Astrocyte (in vitro differentiated cells and primary cell): Measurements from ENCODE around the gene ACSM2A. TPM values are rescaled to one million over a fixed set of nuclear protein-coding genes. Genes with fewer than 3 reads are reported as not detected.
"Not testable (repeated sequence)": the region's sequence is repeated elsewhere in the genome, so short reads cannot be mapped to it uniquely, and the experiment has no call there.

ENCODE experiments used
- DNase-seq: peaks from one replicate; pipeline ENCODE4 v3.0.0-alpha.2; 2010; ENCODE audit warnings: low read depth
- FAIRE-seq: peaks from 2 replicates; lab custom pipeline; 2011; peaks lifted over from hg19 to GRCh38; lab: Jason Lieb, UNC
- H2AFZ ChIP-seq: 2 replicates; pipeline ENCODE4 v1.6.0; 2012; ENCODE audit warnings: low read depth, low read length, inconsistent platforms
- H3K27ac ChIP-seq: 2 replicates; pipeline ENCODE4 v1.5.1; 2011; ENCODE audit warnings: low read depth, low read length, inconsistent platforms
- H3K27me3 ChIP-seq: 2 replicates; pipeline ENCODE4 v1.6.0; 2011; ENCODE audit warnings: low read length, inconsistent platforms; ENCODE audit not compliant: insufficient read depth
- H3K36me3 ChIP-seq: 2 replicates; pipeline ENCODE4 v1.5.1; 2011; ENCODE audit warnings: low read length, inconsistent platforms; ENCODE audit not compliant: insufficient read depth
- H3K4me1 ChIP-seq: 2 replicates; pipeline ENCODE4 v1.5.1; 2011; ENCODE audit warnings: low read length, inconsistent platforms; ENCODE audit not compliant: insufficient read depth
- H3K4me2 ChIP-seq: 2 replicates; pipeline ENCODE4 v1.6.0; 2012; ENCODE audit warnings: low read length, inconsistent platforms
- H3K4me3 ChIP-seq: 2 replicates; pipeline ENCODE4 v1.5.1; 2011; ENCODE audit warnings: low read depth, mild to moderate bottlenecking, low read length, inconsistent platforms; ENCODE audit not compliant: insufficient read depth
- H3K79me2 ChIP-seq: 2 replicates; pipeline ENCODE4 v1.6.0; 2012; ENCODE audit warnings: mild to moderate bottlenecking, low read length, inconsistent platforms; ENCODE audit not compliant: insufficient read depth
- H3K9ac ChIP-seq: 2 replicates; pipeline ENCODE4 v1.6.0; 2012; ENCODE audit warnings: mild to moderate bottlenecking, low read length, inconsistent platforms
- H3K9me3 ChIP-seq: 2 replicates; pipeline ENCODE4 v1.5.1; 2012; ENCODE audit warnings: low read depth, mild to moderate bottlenecking, low read length, inconsistent platforms; ENCODE audit not compliant: insufficient read depth
- H4K20me1 ChIP-seq: 2 replicates; pipeline ENCODE4 v1.6.0; 2012; ENCODE audit warnings: low read length, inconsistent platforms; ENCODE audit not compliant: insufficient read depth
- H3K27ac Mint-ChIP-seq: one replicate; pipeline ENCODE4 v1.8.0; 2021; ENCODE audit warnings: mild to moderate bottlenecking, mixed read lengths; ENCODE audit not compliant: unreplicated experiment
- H3K27me3 Mint-ChIP-seq: one replicate; pipeline ENCODE4 v1.8.0; 2021; ENCODE audit warnings: low read depth, mixed read lengths; ENCODE audit not compliant: unreplicated experiment
- H3K36me3 Mint-ChIP-seq: one replicate; pipeline ENCODE4 v1.8.0; 2021; ENCODE audit warnings: low read depth, mixed read lengths; ENCODE audit not compliant: unreplicated experiment
- H3K4me1 Mint-ChIP-seq: one replicate; pipeline ENCODE4 v1.8.0; 2021; ENCODE audit warnings: low read depth, mixed read lengths; ENCODE audit not compliant: unreplicated experiment
- H3K4me3 Mint-ChIP-seq: one replicate; pipeline ENCODE4 v1.8.0; 2021; ENCODE audit warnings: mild to moderate bottlenecking, moderate library complexity, mixed read lengths; ENCODE audit not compliant: unreplicated experiment
- H3K9me3 Mint-ChIP-seq: one replicate; pipeline ENCODE4 v1.8.0; 2021; ENCODE audit warnings: mild to moderate bottlenecking, mixed read lengths; ENCODE audit not compliant: unreplicated experiment
- CTCF ChIP-seq: IDR thresholded peaks from 2 replicates; pipeline ENCODE4 v1.5.1; 2011; ENCODE audit warnings: low read depth, mild to moderate bottlenecking, inconsistent platforms, low read length, moderate library complexity; ENCODE audit not compliant: insufficient read depth
- EZH2 ChIP-seq: IDR thresholded peaks from 2 replicates; pipeline ENCODE4 v1.6.1; 2012; ENCODE audit warnings: mild to moderate bottlenecking, low read length, inconsistent platforms; ENCODE audit not compliant: insufficient read depth
- total RNA-seq: library from RNA; stranded (reverse); gene quantifications from 2 replicates; pipeline ENCODE4 v1.2.1, GENCODE V29; 2021

The ACSM2A gene
- total RNA-seq, 1 donor from 2014 or later: 0.14 TPM

GRCh38 chr16:20484726-20485125, 33.4 kb downstream of the ACSM2A start:
- Histone ChIP-seq H3K9ac (no peak overlapping the region), H3K4me2 (no peak overlapping the region), H3K4me3 (no peak overlapping the region), H3K4me1 (no peaks in the 10 kb centered on the region), H3K79me2 (no peaks in the 10 kb centered on the region), H3K27me3 (no peaks in the 10 kb centered on the region), H4K20me1 (no peaks in the 10 kb centered on the region), H2AFZ (no peak overlapping the region), H3K9me3 (no peaks in the 10 kb centered on the region), H3K36me3 (no peaks in the 10 kb centered on the region), H3K27ac (no peak overlapping the region)
- no peak overlapping the region for H3K4me3 Mint-ChIP-seq
- no peak for DNase-seq
- H3K36me3 Mint-ChIP-seq: no peaks in the 10 kb centered on the region
- no peak for FAIRE-seq
- peaks cover 19% of the 10 kb centered on the region for H3K27me3 Mint-ChIP-seq
- TF ChIP-seq CTCF: no peak
- no peak for TF ChIP-seq EZH2
- no peaks in the 10 kb centered on the region for H3K9me3 Mint-ChIP-seq
- peaks cover 6% of the 10 kb centered on the region for H3K4me1 Mint-ChIP-seq
- H3K27ac Mint-ChIP-seq: no peak overlapping the region

- H3K9ac ChIP-seq: no peak overlapping the region
- H3K4me1 Mint-ChIP-seq: peaks cover 6% of the 10 kb centered on the region
- no peaks in the 10 kb centered on the region for H3K36me3 Mint-ChIP-seq
- DNase-seq: no peak
- no peaks in the 10 kb centered on the region for H3K9me3 Mint-ChIP-seq
- TF ChIP-seq EZH2 (no peak), CTCF (no peak)
- no peak for FAIRE-seq
- H3K27ac ChIP-seq: no peak overlapping the region
- H3K4me3 ChIP-seq: no peak overlapping the region
- H3K27me3 ChIP-seq: no peaks in the 10 kb centered on the region
- no peak overlapping the region for H3K4me3 Mint-ChIP-seq
- peaks cover 19% of the 10 kb centered on the region for H3K27me3 Mint-ChIP-seq
- no peaks in the 10 kb centered on the region for H3K9me3 ChIP-seq
- H3K36me3 ChIP-seq: no peaks in the 10 kb centered on the region
- H3K4me1 ChIP-seq: no peaks in the 10 kb centered on the region
- no peak overlapping the region for H3K4me2 ChIP-seq
- H3K27ac Mint-ChIP-seq: no peak overlapping the region
- H4K20me1 ChIP-seq: no peaks in the 10 kb centered on the region
- H3K79me2 ChIP-seq: no peaks in the 10 kb centered on the region
- H2AFZ ChIP-seq: no peak overlapping the region
Observed at GRCh38 chr16:20485408-20485807, 34.1 kb downstream of the ACSM2A start.

- DNase-seq, H3K9me3 Mint-ChIP-seq, H3K4me3 ChIP-seq, H2AFZ ChIP-seq, H3K4me1 Mint-ChIP-seq, H3K9me3 ChIP-seq, FAIRE-seq, H3K27me3 ChIP-seq, H3K4me3 Mint-ChIP-seq, H3K4me2 ChIP-seq, H3K36me3 ChIP-seq, H3K4me1 ChIP-seq, H3K9ac ChIP-seq, H3K36me3 Mint-ChIP-seq, H4K20me1 ChIP-seq, H3K27ac ChIP-seq, H3K79me2 ChIP-seq, H3K27ac Mint-ChIP-seq: not testable (repeated sequence)
- peaks cover 14% of the 10 kb centered on the region for H3K27me3 Mint-ChIP-seq
Observed at GRCh38 chr16:20490994-20491393, 39.7 kb downstream of the ACSM2A start.

GRCh38 chr16:20491448-20491847, 40.1 kb downstream of the ACSM2A start:
- not testable (repeated sequence) for H3K27ac ChIP-seq, H3K27me3 Mint-ChIP-seq, H3K4me3 Mint-ChIP-seq, H3K36me3 ChIP-seq, H3K4me1 Mint-ChIP-seq, H3K4me3 ChIP-seq, H3K4me1 ChIP-seq, DNase-seq, H3K79me2 ChIP-seq, H3K27me3 ChIP-seq, H3K27ac Mint-ChIP-seq, H3K36me3 Mint-ChIP-seq, H3K9me3 ChIP-seq, H3K4me2 ChIP-seq, FAIRE-seq, H2AFZ ChIP-seq, H4K20me1 ChIP-seq, H3K9ac ChIP-seq, H3K9me3 Mint-ChIP-seq
